Measurements from ENCODE around the gene SKAP2. TPM values are rescaled to one million over a fixed set of nuclear protein-coding genes. Genes with fewer than 3 reads are reported as not detected.

Gene SKAP2
- total and polyA plus RNA-seq, 2 donors (not counting 3 experiments of a cell fraction or from before 2014, with no cell fraction given): 4.0 to 27.6 TPM

DNA sequence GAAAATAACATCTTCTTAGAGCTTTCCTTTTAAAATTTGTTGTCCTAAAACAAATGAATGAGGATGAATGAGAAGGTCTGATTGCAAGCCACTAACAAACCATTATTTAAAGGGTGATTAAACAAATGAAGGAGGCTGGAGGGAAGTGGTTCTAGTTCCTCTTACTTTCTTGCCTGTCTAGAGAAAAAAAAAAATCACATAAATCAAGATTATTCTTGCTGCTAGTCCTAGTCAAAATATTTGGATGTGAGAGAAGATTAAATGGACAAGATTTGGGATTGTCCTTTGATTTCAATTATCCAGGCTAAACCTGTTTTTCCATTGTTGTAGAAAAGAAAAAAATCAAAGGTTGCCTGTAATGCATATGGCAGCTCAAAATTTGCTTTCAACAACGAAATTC lies 3.3 kb downstream of the SKAP2 start:
- peaks cover 50% of the 10 kb centered on the region for H3K79me2 ChIP-seq (ENCODE audit: control insufficient read depth, insufficient read depth, low read length)
- TF ChIP-seq MYC (IDR thresholded peaks at IDR 0.05; ENCODE audit: low read depth, low read length) (no peak), POLR2AphosphoS5 (IDR thresholded peaks at IDR 0.05; ENCODE audit: insufficient read depth, low read depth, low read length) (no peak), CTCF (IDR thresholded peaks at IDR 0.05; ENCODE audit: extremely low read depth in 1 of 2, insufficient read depth in 1 of 2, low read depth in 1 of 2, low read length in 2 of 2) (no peak), JUN (IDR thresholded peaks at IDR 0.05; ENCODE audit: borderline replicate concordance, insufficient read depth, insufficient read length, low read depth) (no peak), GATA2 (IDR thresholded peaks at IDR 0.05; ENCODE audit: insufficient read depth, insufficient read length, low read depth, low read length) (no peak), MAX (IDR thresholded peaks at IDR 0.05; ENCODE audit: insufficient read depth, insufficient read length) (no peak), POLR2A (IDR thresholded peaks at IDR 0.05; ENCODE audit: low read depth, low read length) (no peak), FOS (IDR thresholded peaks at IDR 0.05; ENCODE audit: borderline replicate concordance, insufficient read depth, low read length) (no peak), EZH2 (IDR thresholded peaks at IDR 0.05; ENCODE audit: borderline replicate concordance, low read depth, low read length, severe bottlenecking) (no peak)
- dilution Hi-C loops (cut with MboI; ENCODE audit: extremely low pct_ligation_motif_present, low sequenced_read_pairs): no loop called here

More for the DNA sequence above, 3.3 kb downstream of the SKAP2 start:
- H2AFZ ChIP-seq (ENCODE audit: low read depth, low read length): no peak overlapping the region
- H4K20me1 ChIP-seq (replicated peaks; ENCODE audit: control insufficient read depth, extremely low read depth, insufficient read depth, low read length): no peaks in the 10 kb centered on the region
- H3K36me3 ChIP-seq (ENCODE audit: control insufficient read depth in 2 of 2, extremely low read depth in 1 of 2, insufficient read depth in 2 of 2, low read length in 2 of 2): no peaks in the 10 kb centered on the region
- FAIRE-seq: no peak
- no peak for DNase-seq (ENCODE audit: low read depth, low spot score)
- POLR2A ChIA-PET: no interaction called here
- H3K9me3 ChIP-seq (replicated peaks; ENCODE audit: control insufficient read depth, insufficient read depth, low read length): no peaks in the 10 kb centered on the region
- BruUV-seq (replicated peaks): no TSS peak
- no peak overlapping the region for H3K27ac ChIP-seq (ENCODE audit: insufficient read depth, low read depth, low read length)
- H3K27me3 ChIP-seq (ENCODE audit: control insufficient read depth in 2 of 2, insufficient read depth in 2 of 2, low read length in 2 of 2): no peaks in the 10 kb centered on the region
- H3K4me1 ChIP-seq (ENCODE audit: control insufficient read depth, extremely low read depth, insufficient read depth, low read length): peaks cover 39% of the 10 kb centered on the region
- no peak overlapping the region for H3K4me3 ChIP-seq (replicated peaks in 1 of 3; ENCODE audit: insufficient read depth in 1 of 3, low read depth in 1 of 3, low read length in 3 of 3)
- CTCF ChIA-PET: no interaction called here
- H3K4me2 ChIP-seq (ENCODE audit: insufficient read depth, low read length): no peak overlapping the region
- no peaks in the 10 kb centered on the region for H3K9me1 ChIP-seq (replicated peaks; ENCODE audit: control insufficient read depth, extremely low read depth, insufficient read depth, low read length)
- no peak overlapping the region for H3K9ac ChIP-seq (replicated peaks; ENCODE audit: extremely low read depth, insufficient read depth, low read length)
- intact Hi-C loops (cut with micrococcal nuclease): loop anchor here (5.0 kb wide), 3 partner anchors 414 to 999 kb away; partner anchors contain the start of genes CBX3 and HNRNPA2B1
